Neural progenitor cell (in vitro differentiated cells): Measurements from ENCODE around the gene VPS51. TPM values are rescaled to one million over a fixed set of nuclear protein-coding genes. Genes with fewer than 3 reads are reported as not detected.

Experiments used
- DNase-seq: peaks from one replicate; pipeline ENCODE4 v3.0.0-alpha.2; 2016; ENCODE audit warnings: low spot score
- H2AFZ ChIP-seq: fragments of 200-600 bp; sonication (generic); replicated peaks from 2 replicates; pipeline ENCODE4 v1.6.1; 2016; ENCODE audit warnings: antibody characterized with exemption
- H3F3A ChIP-seq: fragments of 200-600 bp; sonication (generic); 2 replicates; pipeline ENCODE4 v1.6.1; 2016; ENCODE audit warnings: antibody characterized with exemption, low read depth
- H3K27ac ChIP-seq: fragments of 200-600 bp; sonication (generic); 2 replicates; pipeline ENCODE4 v1.5.1; 2016; ENCODE audit warnings: mild to moderate bottlenecking
- H3K27me3 ChIP-seq: fragments of 200-600 bp; sonication (generic); 2 replicates; pipeline ENCODE4 v1.6.1; 2016; ENCODE audit warnings: mild to moderate bottlenecking, moderate library complexity
- H3K36me3 ChIP-seq: fragments of 200-600 bp; sonication (generic); 2 replicates; pipeline ENCODE4 v1.5.1; 2016
- H3K4me1 ChIP-seq: fragments of 200-600 bp; sonication (generic); 2 replicates; pipeline ENCODE4 v1.6.1; 2016; ENCODE audit warnings: mixed run types
- H3K4me2 ChIP-seq: fragments of 200-600 bp; sonication (generic); 2 replicates; pipeline ENCODE4 v1.6.1; 2016
- H3K4me3 ChIP-seq: fragments of 200-600 bp; sonication (generic); 2 replicates; pipeline ENCODE4 v1.5.1; 2016
- H3K79me2 ChIP-seq: fragments of 200-600 bp; sonication (generic); 2 replicates; pipeline ENCODE4 v1.6.1; 2016; ENCODE audit warnings: low read depth
- H3K9ac ChIP-seq: fragments of 200-600 bp; sonication (generic); 2 replicates; pipeline ENCODE4 v1.6.1; 2016
- H3K9me3 ChIP-seq: fragments of 200-600 bp; sonication (generic); 2 replicates; pipeline ENCODE4 v1.5.1; 2016; ENCODE audit warnings: low read depth
- H4K20me1 ChIP-seq: fragments of 200-600 bp; sonication (generic); 2 replicates; pipeline ENCODE4 v1.6.1; 2016; ENCODE audit warnings: low read depth
- H3K27ac Mint-ChIP-seq: 3 replicates; pipeline ENCODE4 v1.8.0; 2021; ENCODE audit warnings: mixed read lengths
- H3K27me3 Mint-ChIP-seq: 2 replicates; pipeline ENCODE4 v1.8.0; 2022; ENCODE audit warnings: low read depth, mild to moderate bottlenecking, inconsistent platforms, moderate library complexity, mixed read lengths; ENCODE audit not compliant: insufficient read depth
- H3K36me3 Mint-ChIP-seq: 3 replicates; pipeline ENCODE4 v1.8.0; 2021; ENCODE audit warnings: mixed read lengths
- H3K4me1 Mint-ChIP-seq: 3 replicates; pipeline ENCODE4 v1.8.0; 2021; ENCODE audit warnings: mixed read lengths
- H3K4me3 Mint-ChIP-seq: 3 replicates; pipeline ENCODE4 v1.8.0; 2021; ENCODE audit warnings: mild to moderate bottlenecking, moderate library complexity, mixed read lengths
- H3K9me3 Mint-ChIP-seq: 3 replicates; pipeline ENCODE4 v1.8.0; 2020; ENCODE audit warnings: mixed read lengths
- EZH2 ChIP-seq: fragments of 200-600 bp; sonication (generic); IDR thresholded peaks from 2 replicates; pipeline ENCODE4 v1.6.1; 2017; ENCODE audit warnings: antibody characterized with exemption, mild to moderate bottlenecking, moderate library complexity
- EZH2phosphoT487 ChIP-seq: fragments of 200-600 bp; sonication (generic); IDR thresholded peaks from 2 replicates; pipeline ENCODE4 v1.6.1; 2017; ENCODE audit warnings: antibody characterized with exemption
- total RNA-seq: library from RNA; depleted of rRNA; stranded (reverse); fragments of >200 nt; gene quantifications from 2 replicates; pipeline ENCODE4 v1.2.3, GENCODE V29; 2015; ENCODE audit warnings: low replicate concordance
- TF ChIP-seq, protein P1 (sequence below): fragments of 200-600 bp; sonication (generic); IDR thresholded peaks from 2 replicates; pipeline ENCODE4 v1.5.1; 2017; ENCODE audit warnings: antibody characterized with exemption, mild to moderate bottlenecking

Gene VPS51
- total RNA-seq, 1 donor from 2014 or later: 80.4 TPM

DNA sequence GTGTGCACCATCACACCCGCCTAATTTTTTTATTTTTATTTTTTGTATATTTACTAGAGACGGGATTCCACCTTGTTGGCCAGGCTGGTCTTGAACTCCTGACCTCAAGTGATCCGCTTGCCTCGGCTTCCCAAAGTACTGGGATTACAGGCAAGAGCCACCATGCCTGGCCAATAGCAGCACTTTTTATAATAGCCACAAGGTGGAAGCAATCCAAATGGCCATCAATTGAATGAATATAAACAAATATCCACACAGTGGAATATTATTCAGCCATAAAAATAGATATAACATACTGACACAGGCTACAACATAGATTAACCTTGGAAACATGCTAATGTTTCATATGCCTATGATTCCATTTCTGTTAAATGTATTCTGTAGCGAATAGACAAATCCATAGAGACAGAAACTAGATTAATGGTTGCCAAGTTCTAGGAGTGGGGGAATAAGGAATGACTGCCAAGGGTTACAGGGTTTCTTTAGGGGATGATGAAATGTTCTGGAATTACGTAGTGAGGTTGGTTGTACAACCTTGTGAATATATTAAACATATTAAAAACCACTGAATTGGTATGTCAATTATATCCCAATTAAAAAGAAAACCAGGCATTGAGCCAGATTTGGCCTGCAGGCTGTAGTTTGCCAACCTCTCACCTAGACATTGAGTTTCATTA is 4.8 kb downstream of the VPS51 start:
- Histone ChIP-seq H3K4me2 (no peak overlapping the region), H3K4me3 (no peak overlapping the region), H3K9ac (no peak overlapping the region), H2AFZ (no peak overlapping the region), H3K4me1 (peaks cover 7% of the 10 kb centered on the region), H3K27me3 (no peaks in the 10 kb centered on the region), H4K20me1 (peaks cover 13% of the 10 kb centered on the region), H3K36me3 (no peaks in the 10 kb centered on the region), H3F3A (peaks cover 15% of the 10 kb centered on the region), H3K79me2 (peaks cover 27% of the 10 kb centered on the region), H3K9me3 (no peaks in the 10 kb centered on the region), H3K27ac (no peak overlapping the region)
- Mint-ChIP-seq H3K4me3 (no peak overlapping the region), H3K27me3 (peaks cover 2% of the 10 kb centered on the region), H3K36me3 (peaks cover 6% of the 10 kb centered on the region), H3K27ac (no peak overlapping the region), H3K9me3 (no peaks in the 10 kb centered on the region), H3K4me1 (peaks cover 1% of the 10 kb centered on the region)
- no peak for DNase-seq
- no peak for TF ChIP-seq EZH2
- TF ChIP-seq, protein P1, sequence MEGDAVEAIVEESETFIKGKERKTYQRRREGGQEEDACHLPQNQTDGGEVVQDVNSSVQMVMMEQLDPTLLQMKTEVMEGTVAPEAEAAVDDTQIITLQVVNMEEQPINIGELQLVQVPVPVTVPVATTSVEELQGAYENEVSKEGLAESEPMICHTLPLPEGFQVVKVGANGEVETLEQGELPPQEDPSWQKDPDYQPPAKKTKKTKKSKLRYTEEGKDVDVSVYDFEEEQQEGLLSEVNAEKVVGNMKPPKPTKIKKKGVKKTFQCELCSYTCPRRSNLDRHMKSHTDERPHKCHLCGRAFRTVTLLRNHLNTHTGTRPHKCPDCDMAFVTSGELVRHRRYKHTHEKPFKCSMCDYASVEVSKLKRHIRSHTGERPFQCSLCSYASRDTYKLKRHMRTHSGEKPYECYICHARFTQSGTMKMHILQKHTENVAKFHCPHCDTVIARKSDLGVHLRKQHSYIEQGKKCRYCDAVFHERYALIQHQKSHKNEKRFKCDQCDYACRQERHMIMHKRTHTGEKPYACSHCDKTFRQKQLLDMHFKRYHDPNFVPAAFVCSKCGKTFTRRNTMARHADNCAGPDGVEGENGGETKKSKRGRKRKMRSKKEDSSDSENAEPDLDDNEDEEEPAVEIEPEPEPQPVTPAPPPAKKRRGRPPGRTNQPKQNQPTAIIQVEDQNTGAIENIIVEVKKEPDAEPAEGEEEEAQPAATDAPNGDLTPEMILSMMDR: no peak

DNA sequence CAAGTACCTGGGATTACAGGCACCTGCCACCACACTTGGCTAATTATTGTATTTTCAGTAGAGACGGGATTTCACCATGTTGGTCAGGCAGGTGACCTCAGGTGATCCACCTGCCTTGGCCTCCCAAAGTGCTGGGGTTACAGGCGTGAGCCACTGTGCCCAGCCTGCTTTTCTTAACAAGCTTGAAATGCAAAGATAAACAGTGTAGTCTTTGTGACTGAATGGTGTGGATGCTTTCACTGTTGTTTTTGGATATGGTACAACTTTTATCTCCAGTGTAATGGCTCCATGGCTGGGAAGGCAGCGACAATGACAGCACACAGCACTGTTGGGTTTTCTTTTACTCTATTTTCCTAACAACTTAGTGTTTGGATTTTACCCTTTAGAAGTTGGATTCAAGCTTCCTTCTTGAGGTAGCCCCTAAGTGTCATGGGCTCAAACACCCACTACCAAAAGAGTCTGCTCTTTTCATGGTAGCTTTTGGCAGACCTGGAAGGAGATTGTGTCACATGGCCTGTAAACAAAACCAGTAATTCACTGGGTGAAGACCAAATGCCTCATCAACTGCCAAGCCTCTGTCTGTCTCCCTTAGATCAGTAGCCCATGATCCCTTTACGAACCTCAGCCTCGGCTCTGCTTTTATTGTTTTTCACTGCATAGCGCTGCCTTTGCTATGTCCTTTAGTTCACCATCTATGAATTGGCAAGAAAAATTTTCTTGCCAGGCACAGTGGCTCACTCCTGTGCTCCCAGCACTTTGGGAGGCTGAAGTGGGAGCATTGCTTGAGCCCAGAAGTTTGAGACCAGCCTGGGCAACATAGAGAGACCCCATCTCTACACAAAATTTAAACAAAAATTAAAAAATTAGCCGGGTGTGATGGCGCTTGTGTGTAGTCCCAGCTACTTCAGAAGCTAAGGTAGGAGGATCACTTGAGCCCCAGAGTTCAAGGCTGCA is 6.4 kb downstream of the VPS51 start:
- H3K4me1 ChIP-seq: peaks cover under 1% of the 10 kb centered on the region
- H3K79me2 ChIP-seq: peaks cover 24% of the 10 kb centered on the region
- H3K27ac Mint-ChIP-seq: no peak overlapping the region
- H3F3A ChIP-seq: peaks cover 8% of the 10 kb centered on the region
- no peaks in the 10 kb centered on the region for H3K9me3 ChIP-seq
- peaks cover 2% of the 10 kb centered on the region for H3K27me3 Mint-ChIP-seq
- H4K20me1 ChIP-seq: peaks cover 5% of the 10 kb centered on the region
- no peak for DNase-seq
- TF ChIP-seq EZH2 (no peak), EZH2phosphoT487 (no peak)
- TF ChIP-seq, protein P1: no peak
- H3K27ac ChIP-seq: no peak overlapping the region
- no peak overlapping the region for H3K4me3 Mint-ChIP-seq
- peak overlapping the region; percentile 52 for H3K9ac ChIP-seq
- H3K36me3 Mint-ChIP-seq: peaks cover 6% of the 10 kb centered on the region
- H3K4me3 ChIP-seq: no peak overlapping the region
- peaks cover 3% of the 10 kb centered on the region for H3K4me1 Mint-ChIP-seq
- H3K9me3 Mint-ChIP-seq: no peaks in the 10 kb centered on the region
- no peaks in the 10 kb centered on the region for H3K27me3 ChIP-seq
- H3K36me3 ChIP-seq: no peaks in the 10 kb centered on the region
- H3K4me2 ChIP-seq: no peak overlapping the region
- no peak overlapping the region for H2AFZ ChIP-seq

DNA sequence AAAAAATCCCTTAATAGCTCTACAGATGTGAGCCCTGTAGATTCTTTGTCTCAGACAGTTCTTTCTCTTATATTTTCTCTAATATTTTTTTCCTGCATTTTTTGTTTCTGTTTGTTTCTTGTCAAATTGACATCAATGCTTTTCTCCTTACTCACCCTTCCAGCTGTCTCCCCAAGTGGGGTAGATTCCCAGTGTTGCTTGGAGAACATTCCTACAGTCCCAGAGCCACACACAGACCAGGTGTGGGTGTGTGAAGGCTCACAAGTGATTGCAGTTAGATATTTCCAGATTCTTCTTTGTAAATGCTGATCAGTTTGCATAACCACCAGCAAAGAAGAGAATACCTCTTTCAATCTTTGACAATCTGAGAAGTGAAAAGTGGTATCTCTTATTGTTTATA is 7.5 kb downstream of the VPS51 start:
- H3K4me2 ChIP-seq: no peak overlapping the region
- H3K27me3 ChIP-seq: no peaks in the 10 kb centered on the region
- DNase-seq: no peak
- peak overlapping the region; percentile 60 for H3K9ac ChIP-seq
- H3K4me3 ChIP-seq: no peak overlapping the region
- no peak overlapping the region for H2AFZ ChIP-seq
- Mint-ChIP-seq H3K9me3 (no peaks in the 10 kb centered on the region), H3K27ac (no peak overlapping the region), H3K4me3 (no peak overlapping the region), H3K36me3 (peaks cover 2% of the 10 kb centered on the region), H3K27me3 (peaks cover 2% of the 10 kb centered on the region), H3K4me1 (peaks cover 3% of the 10 kb centered on the region)
- H3K4me1 ChIP-seq: no peaks in the 10 kb centered on the region
- TF ChIP-seq EZH2phosphoT487: no peak
- no peak for TF ChIP-seq EZH2
- TF ChIP-seq, protein P1: no peak
- no peaks in the 10 kb centered on the region for H4K20me1 ChIP-seq
- no peaks in the 10 kb centered on the region for H3K9me3 ChIP-seq
- peaks cover 8% of the 10 kb centered on the region for H3F3A ChIP-seq
- no peak overlapping the region for H3K27ac ChIP-seq
- H3K36me3 ChIP-seq: no peaks in the 10 kb centered on the region
- H3K79me2 ChIP-seq: peaks cover 16% of the 10 kb centered on the region
